HG03442 (cell line): ENCODE data around the gene DEFB129.
"Not testable (repeated sequence)": the region's sequence is repeated elsewhere in the genome, so short reads cannot be mapped to it uniquely, and the experiment has no call there.

Experiments used
- ATAC-seq: cut with Tn5 transposase; IDR thresholded peaks from one replicate; pipeline ENCODE4 v1.9.1; 2021; ENCODE audit warnings: mild to moderate bottlenecking, moderate library complexity; ENCODE audit not compliant: unreplicated experiment

The DEFB129 gene

DNA sequence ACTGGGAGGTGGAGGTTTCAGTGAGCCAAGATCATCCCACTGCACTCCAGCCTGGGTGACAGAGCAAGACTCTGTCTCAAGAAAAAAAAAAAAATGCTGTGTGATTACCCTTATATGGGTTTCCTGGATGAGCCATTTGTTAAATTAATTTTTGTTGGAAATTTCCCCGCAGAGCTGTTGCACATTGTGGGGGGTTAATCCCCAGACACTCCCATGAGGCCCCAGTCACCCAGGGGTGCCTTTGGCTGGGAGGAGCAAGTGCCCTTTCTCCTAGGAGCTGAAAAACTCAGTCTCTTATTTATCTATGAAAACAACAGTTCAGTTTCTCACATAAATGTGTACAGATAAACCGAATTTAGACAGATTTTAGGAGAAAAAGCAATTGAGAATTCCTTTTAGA lies 25.7 kb downstream of the DEFB129 start:
- no peak for ATAC-seq

- not testable (repeated sequence) for ATAC-seq
Observed at GRCh38 chr20:253447-253846, 26.4 kb downstream of the DEFB129 start.

DNA sequence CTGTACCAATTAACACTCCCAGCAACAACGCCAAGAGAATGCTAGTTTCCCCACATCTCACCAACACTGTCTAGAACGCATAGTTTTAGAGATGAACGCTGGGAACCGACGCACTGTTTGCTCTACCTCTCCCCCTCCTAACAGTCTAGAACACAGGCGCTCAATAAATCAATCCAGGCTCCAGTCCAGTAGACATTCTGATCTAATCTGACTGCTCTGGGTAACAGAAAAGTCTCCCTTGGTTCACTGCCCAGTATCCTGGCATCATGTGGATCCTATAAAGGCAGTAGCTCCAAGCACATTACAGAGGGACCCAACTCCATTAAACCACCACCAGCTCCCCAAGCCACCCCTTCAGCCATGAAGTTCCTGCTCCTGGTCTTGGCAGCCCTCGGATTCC lies 30.4 kb downstream of the DEFB129 start, which contains the start of gene DEFB132:
Gene DEFB132 (plus strand): TSS at position 306 of the 400 bp plus-strand sequence. CDS start 55 bp downstream, at position 361.
- no peak for ATAC-seq

DNA sequence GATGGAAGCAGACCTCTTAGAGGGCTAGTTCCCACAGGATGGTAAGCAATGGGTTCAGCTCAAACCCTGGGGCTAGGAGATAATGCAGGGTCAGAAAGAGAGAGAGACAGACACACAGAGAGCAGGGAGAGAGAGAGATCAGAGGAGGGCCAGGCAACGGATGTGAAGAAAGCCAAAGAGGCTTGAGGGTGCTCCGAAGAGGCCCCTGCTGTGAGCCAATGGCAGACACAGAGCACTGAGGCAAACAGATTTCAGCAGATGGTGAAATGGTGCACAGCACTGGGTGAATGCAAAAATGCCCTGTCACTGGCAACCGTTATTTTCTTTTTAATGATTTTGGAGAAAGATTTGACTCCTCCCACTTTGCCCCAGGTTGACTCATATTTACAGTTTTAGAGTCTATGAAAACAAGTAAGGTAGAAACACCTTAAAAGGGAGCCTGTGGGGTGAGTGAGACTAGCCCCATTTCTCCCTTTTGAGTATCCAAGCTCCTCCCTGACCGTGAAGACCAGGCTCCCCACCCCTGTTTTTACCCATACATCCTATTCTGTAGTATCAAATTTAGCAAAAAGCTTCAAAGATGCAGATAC lies 31.3 kb downstream of the DEFB129 start:
- no peak for ATAC-seq

DNA sequence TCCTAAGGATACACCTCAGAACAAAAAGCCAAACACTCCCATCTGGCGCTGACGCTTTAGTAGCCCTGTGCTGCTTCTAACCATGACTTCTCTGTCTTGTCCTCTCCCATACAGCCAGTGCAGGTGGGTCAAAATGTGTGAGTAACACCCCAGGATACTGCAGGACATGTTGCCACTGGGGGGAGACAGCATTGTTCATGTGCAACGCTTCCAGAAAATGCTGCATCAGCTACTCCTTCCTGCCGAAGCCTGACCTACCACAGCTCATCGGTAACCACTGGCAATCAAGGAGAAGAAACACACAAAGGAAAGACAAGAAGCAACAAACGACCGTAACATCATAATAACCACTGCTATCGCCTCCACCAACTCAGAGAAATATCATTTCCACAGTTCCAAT lies 31.9 kb downstream of the DEFB129 start:
- no peak for ATAC-seq

DNA sequence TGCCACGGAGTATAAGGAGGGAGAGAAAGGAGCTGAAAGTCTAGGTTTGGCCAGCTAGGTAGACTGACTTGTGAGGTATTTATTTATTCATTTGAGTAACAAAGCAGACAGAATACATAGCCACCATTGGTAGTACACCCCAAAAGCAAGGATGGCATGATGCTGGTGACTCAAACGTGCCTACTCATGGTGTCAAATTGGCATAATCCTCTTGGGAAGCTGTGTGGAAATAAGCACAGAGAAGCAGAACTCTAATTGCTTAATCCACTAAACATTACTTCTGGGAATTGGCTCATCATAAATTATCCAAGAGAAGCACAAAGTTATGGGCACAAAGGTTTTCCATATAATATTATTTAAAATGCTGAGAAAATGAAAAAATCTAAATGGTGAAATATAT lies 32.9 kb downstream of the DEFB129 start:
- ATAC-seq = no peak

GRCh38 chr20:263701-264100 lies 36.6 kb downstream of the DEFB129 start:
- no peak for ATAC-seq

- ATAC-seq = peak; percentile 85
Observed at GRCh38 chr20:266596-267562, 39.8 kb downstream of the DEFB129 start.

- ATAC-seq = no peak
Observed at GRCh38 chr20:270517-270916, 43.5 kb downstream of the DEFB129 start.

GRCh38 chr20:271069-271468 lies 44.0 kb downstream of the DEFB129 start:
- no peak for ATAC-seq

- ATAC-seq = no peak
Observed at GRCh38 chr20:271528-271927, 44.5 kb downstream of the DEFB129 start.

DNA sequence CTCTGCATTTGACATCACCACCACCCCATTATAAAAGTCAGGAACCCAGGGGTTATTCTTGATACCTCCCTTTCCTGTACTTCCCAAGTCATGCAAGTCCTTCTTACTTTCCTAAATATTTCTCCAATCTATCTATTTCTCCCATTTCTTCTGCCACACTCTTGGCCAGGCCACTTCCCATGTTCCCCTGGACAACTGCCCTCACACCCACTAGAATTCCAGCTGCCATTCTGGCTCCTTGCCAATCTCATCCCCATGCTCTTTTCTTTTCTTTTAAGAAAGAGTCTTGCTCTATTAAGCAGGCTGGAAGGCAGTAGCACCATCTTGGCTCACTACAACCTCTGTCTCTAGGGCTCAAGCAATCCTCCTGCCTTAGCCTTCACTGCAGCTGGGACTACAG lies 45.7 kb downstream of the DEFB129 start:
- ATAC-seq = no peak

DNA sequence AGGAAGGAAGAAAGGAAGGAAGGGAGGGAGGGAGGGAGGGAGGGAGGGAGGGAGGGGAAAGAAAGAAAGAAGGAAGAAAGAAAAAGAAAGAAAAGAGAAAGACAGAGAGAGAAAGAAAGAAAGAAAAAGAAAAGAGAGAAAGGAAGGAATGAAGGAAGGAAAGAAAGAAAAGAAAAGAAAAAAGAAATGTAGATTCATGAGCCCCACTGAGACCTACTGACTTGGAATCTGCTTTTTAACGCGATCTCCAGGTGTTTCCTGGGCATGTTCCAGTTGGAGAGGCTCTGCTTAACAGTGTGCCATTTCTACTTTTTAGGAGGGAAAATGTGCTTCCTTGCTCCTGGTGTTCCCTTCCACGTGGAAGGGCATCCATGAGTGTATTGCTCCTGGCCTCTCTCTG lies 46.8 kb downstream of the DEFB129 start:
- ATAC-seq = no peak

DNA sequence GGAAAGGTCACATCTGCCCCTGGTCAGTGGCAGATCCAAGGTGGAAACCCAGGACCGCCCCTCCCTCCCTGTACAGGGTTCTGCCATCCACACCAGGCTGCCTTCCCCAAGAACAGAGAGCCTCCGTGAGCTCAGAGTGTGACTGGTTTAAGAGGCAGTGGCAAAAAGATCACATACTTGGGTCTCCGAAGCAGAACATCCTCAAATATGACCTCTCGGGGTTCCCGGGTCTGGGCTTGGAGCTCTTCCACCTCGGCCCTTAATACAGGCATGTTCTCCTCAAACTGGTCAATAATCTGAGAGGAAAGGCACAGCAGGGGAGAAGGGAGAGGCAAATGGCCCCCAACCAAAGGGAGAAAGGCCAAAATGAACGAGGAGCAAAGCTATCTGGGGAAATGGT lies 48.7 kb downstream of the DEFB129 start:
- no peak for ATAC-seq

- no peak for ATAC-seq
Observed at GRCh38 chr20:276620-277495, 49.8 kb downstream of the DEFB129 start.

GRCh38 chr20:277496-277781 lies 50.4 kb downstream of the DEFB129 start:
- ATAC-seq = no peak

GRCh38 chr20:278181-278580 lies 51.1 kb downstream of the DEFB129 start:
- ATAC-seq = no peak

DNA sequence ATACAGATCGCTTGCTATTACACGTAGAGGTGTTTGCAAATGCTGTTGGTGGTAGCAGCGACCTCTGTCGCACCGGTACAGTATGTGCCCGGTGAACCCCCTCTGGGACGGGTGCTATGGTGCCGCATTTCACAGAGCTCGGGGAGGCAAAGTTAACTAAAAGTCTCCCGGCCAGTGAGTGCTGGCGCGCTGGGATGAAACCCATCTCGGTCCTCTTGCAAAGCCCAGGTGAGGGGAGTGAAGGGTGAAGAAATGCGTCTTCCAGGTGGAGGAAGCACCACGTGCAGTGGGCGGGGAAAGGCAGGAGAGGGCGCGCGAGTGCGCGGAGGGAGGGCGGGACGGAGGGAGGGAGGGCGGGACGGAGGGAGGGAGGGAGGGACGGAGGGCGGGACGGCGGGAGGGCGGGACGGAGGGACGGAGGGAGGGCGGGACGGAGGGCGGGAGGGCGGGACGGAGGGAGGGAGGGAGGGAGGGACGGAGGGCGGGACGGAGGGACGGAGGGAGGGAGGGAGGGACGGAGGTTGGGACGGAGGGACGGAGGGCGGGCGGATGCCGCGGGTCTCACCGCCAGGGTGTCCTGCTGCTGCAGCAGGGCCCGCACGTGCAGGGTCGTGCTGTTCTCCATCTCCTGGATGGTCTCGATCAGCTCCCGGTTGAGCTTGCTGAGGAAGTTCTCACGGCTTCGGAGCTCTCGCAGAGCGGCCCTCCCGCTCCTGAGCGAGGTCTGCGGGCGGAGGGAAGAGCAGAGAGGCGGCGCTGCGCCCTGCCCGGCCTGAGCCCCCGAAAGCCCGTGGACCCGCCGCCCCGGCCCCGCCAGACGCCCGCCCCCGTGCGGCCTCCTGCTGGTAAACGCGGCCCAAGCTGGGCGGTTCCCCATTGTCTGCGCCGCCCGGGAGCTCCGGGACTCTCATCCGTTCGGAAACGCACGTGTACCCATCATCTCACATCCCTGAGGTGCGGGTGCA lies 51.8 kb downstream of the DEFB129 start:
- ATAC-seq = no peak
